GM12878 (cell line): Measurements from ENCODE around the gene MYO16. TPM values are rescaled to one million over a fixed set of nuclear protein-coding genes. Genes with fewer than 3 reads are reported as not detected.

Experiments
- ATAC-seq: fragments of 200-7000 bp; cut with Tn5 transposase; 3 replicates; pipeline ENCODE4 v1.9.1; 2020; ENCODE audit warnings: mild to moderate bottlenecking, moderate library complexity
- BruUV-seq: library from RNA; stranded (reverse); fragments of 400-500 nt; replicated peaks from 2 replicates; lab custom pipeline; 2021; lab: Mats Ljungman, UMichigan
- CTCF ChIA-PET: fragments of 300-600 bp; sonication (Branson Sonifier 250); formaldehyde crosslinking; extraction: SDS; loops from one replicate; lab custom pipeline; 2021; ENCODE audit warnings: inconsistent platforms; lab: Yijun Ruan, JAX
- POLR2A ChIA-PET: fragments of 350-600 bp; formaldehyde crosslinking; extraction: SDS; loops from one replicate; lab custom pipeline; 2021; ENCODE audit warnings: inconsistent platforms; lab: Charles Lee
- RAD21 ChIA-PET: fragments of 300-600 bp; sonication (Branson Sonifier 250); formaldehyde crosslinking; loops from one replicate; lab custom pipeline; 2023; ENCODE audit warnings: antibody characterized with exemption; ENCODE audit not compliant: unreplicated experiment; lab: Charles Lee
- SMC1A ChIA-PET: fragments of 300-600 bp; sonication (Branson Sonifier 250); formaldehyde crosslinking; loops from one replicate; lab custom pipeline; 2023; ENCODE audit not compliant: unreplicated experiment, uncharacterized antibody; lab: Charles Lee
- DNase-seq: peaks from one replicate; pipeline ENCODE4 v3.0.0-alpha.2; 2011; ENCODE audit warnings: low read depth, low spot score
- FAIRE-seq: peaks from 3 replicates; lab custom pipeline; 2011; peaks lifted over from hg19 to GRCh38; lab: Jason Lieb, UNC
- H2AFZ ChIP-seq: 2 replicates; pipeline ENCODE4 v1.6.0; 2011; ENCODE audit warnings: low read depth, low read length, control low read depth; ENCODE audit not compliant: control insufficient read depth
- H3K27ac ChIP-seq: 2 replicates; pipeline ENCODE4 v1.5.1; 2011; ENCODE audit warnings: control low read depth; ENCODE audit not compliant: control insufficient read depth, insufficient read depth
- H3K27me3 ChIP-seq, 2 experiments: replicated peaks in 1 of 2; 2 replicates each; pipeline versions ENCODE4 v1.6.0 to v1.6.1; 2011; ENCODE audit warnings: low read length in 1 of 2; ENCODE audit not compliant: control insufficient read depth in 2 of 2, insufficient read depth in 2 of 2
- H3K36me3 ChIP-seq, 2 experiments: 2 replicates each; pipeline ENCODE4 v1.5.1; 2011; ENCODE audit warnings: low read length in 1 of 2; ENCODE audit not compliant: control insufficient read depth in 2 of 2, insufficient read depth in 2 of 2
- H3K4me1 ChIP-seq: 2 replicates; pipeline ENCODE4 v1.6.1; 2011; ENCODE audit warnings: mild to moderate bottlenecking, low read length, moderate library complexity, mixed read lengths; ENCODE audit not compliant: control insufficient read depth, insufficient read depth
- H3K4me2 ChIP-seq: 2 replicates; pipeline ENCODE4 v1.6.0; 2011; ENCODE audit warnings: control low read depth; ENCODE audit not compliant: control insufficient read depth, insufficient read depth
- H3K4me3 ChIP-seq: fragments of 200-600 bp; sonication (generic); 2 replicates; pipeline ENCODE4 v1.5.1; 2016
- H3K79me2 ChIP-seq: 2 replicates; pipeline ENCODE4 v1.6.0; 2011; ENCODE audit warnings: low read length; ENCODE audit not compliant: control insufficient read depth, insufficient read depth
- H3K9ac ChIP-seq: 2 replicates; pipeline ENCODE4 v1.8.0; 2011; ENCODE audit warnings: low read length, control low read depth, mixed read lengths; ENCODE audit not compliant: control insufficient read depth, insufficient read depth
- H3K9me3 ChIP-seq: replicated peaks from 3 replicates; pipeline ENCODE4 v1.5.1; 2011; ENCODE audit warnings: mild to moderate bottlenecking, low read length; ENCODE audit not compliant: control insufficient read depth, insufficient read depth
- H4K20me1 ChIP-seq: 2 replicates; pipeline ENCODE4 v1.6.0; 2011; ENCODE audit not compliant: control insufficient read depth, insufficient read depth
- CBX5 ChIP-seq: sonication (generic); IDR thresholded peaks from 2 replicates; pipeline ENCODE4 v1.6.1; 2016; ENCODE audit warnings: low read depth, moderate library complexity, mild to moderate bottlenecking, inconsistent platforms
- CHD2 ChIP-seq: IDR thresholded peaks from 2 replicates; pipeline ENCODE4 v1.6.1; 2011; ENCODE audit warnings: low read depth, low read length, improper control_type of control experiment, borderline replicate concordance
- EP300 ChIP-seq, 2 experiments: fragments of 150-350 bp in 1 of 2; IDR thresholded peaks; 2 replicates each; pipeline ENCODE4 v1.6.1; 2011 to 2012; ENCODE audit warnings: low read depth in 2 of 2, low read length in 2 of 2, borderline replicate concordance in 1 of 2, improper control_type of control experiment in 1 of 2, inconsistent platforms in 1 of 2; ENCODE audit not compliant: control insufficient read depth in 1 of 2
- PBX3 ChIP-seq: IDR thresholded peaks from 2 replicates; pipeline ENCODE4 v1.6.1; 2011; ENCODE audit warnings: mild to moderate bottlenecking, low read depth, low read length, moderate library complexity; ENCODE audit not compliant: insufficient replicate concordance
- PKNOX1 ChIP-seq: fragments of 450-650 bp; IDR thresholded peaks from 2 replicates; pipeline ENCODE4 v1.6.1; 2016; ENCODE audit warnings: mild to moderate bottlenecking
- RB1 ChIP-seq: fragments of 450-650 bp; formaldehyde crosslinking; IDR thresholded peaks from 2 replicates; pipeline ENCODE4 v1.6.1; 2017; ENCODE audit warnings: mild to moderate bottlenecking, borderline replicate concordance
- RCOR1 ChIP-seq: conservative IDR thresholded peaks from 2 replicates; pipeline ENCODE4 v1.6.1; 2012; ENCODE audit warnings: low read depth, low read length, improper control_type of control experiment
- SMARCA5 ChIP-seq: fragments of 450-650 bp; IDR thresholded peaks from 2 replicates; pipeline ENCODE4 v1.6.1; 2017; ENCODE audit warnings: mild to moderate bottlenecking
- STAT1 ChIP-seq: fragments of 450-650 bp; conservative IDR thresholded peaks from 2 replicates; pipeline ENCODE4 v1.6.1; 2014; ENCODE audit warnings: antibody characterized with exemption, mild to moderate bottlenecking
- TAF1 ChIP-seq: IDR thresholded peaks from 2 replicates; pipeline ENCODE4 v1.6.1; 2011; ENCODE audit warnings: mild to moderate bottlenecking, low read depth, low read length, borderline replicate concordance
- ZNF592 ChIP-seq: fragments of 450-650 bp; IDR thresholded peaks from 2 replicates; pipeline ENCODE4 v1.6.1; 2017; ENCODE audit warnings: mild to moderate bottlenecking, moderate library complexity
- WGBS: methylation state at CpG from one replicate; pipeline ENCODE4 v1.1.6; 2016; ENCODE audit warnings: low lambda C conversion rate; ENCODE audit not compliant: insufficient replicate concordance, insufficient coverage; ENCODE audit errors: missing lambda C conversion rate; 5-methylcytosine and 5-hydroxymethylcytosine counted together
- in situ Hi-C: fragments of 300-500 bp; cut with MboI; formaldehyde crosslinking; loops from 9 replicates; pipeline ENCODE4 v1.14.3; 2018; ENCODE audit warnings: mixed read lengths
- intact Hi-C: fragments of 100-400 bp; cut with micrococcal nuclease; formaldehyde crosslinking; loops from one replicate; pipeline ENCODE4 v1.14.2; 2022; ENCODE audit not compliant: unreplicated experiment
- polyA plus RNA-seq, 11 experiments: library from polyadenylated mRNA; depleted of rRNA in 4 of 11; unstranded in 6 of 11; stranded (reverse) in 5 of 11; fragments of >200 nt; fragmentation: Nextera tagmentation in 4 of 11; fragmentation: Illumina TruSeq in 1 of 11; extraction: Ambion mirVana in 4 of 11; extraction: Trizol in 1 of 11; gene quantifications; 1 replicate in 1 of 11; 2 replicates in 10 of 11; pipeline versions ENCODE4 v1.2.1 to v1.2.3, GENCODE V29; 2011 to 2016; ENCODE audit warnings: inconsistent platforms in 2 of 11, missing spikeins in 2 of 11, low read depth in 1 of 11
- total RNA-seq, 4 experiments: library from RNA; depleted of rRNA in 3 of 4; stranded (reverse); fragments of >200 nt in 3 of 4; fragmentation: Illumina TruSeq in 1 of 4; extraction: Trizol in 1 of 4; gene quantifications; 2 replicates each; pipeline versions ENCODE4 v1.2.1 to v1.2.3, GENCODE V29; 2013 to 2021

The MYO16 gene
- total and polyA plus RNA-seq, 10 of the 15 experiments (the other 5 are each of a cell fraction or from before 2014, with no cell fraction given), result under 0.01 to 1.7 (median 0.05) TPM; not detected in 4

- FAIRE-seq (no peak), ATAC-seq (no peak), DNase-seq (no peak)
- H3K4me3 ChIP-seq, result no peak overlapping the region
- H3K9ac ChIP-seq, result no peak overlapping the region
- ChIA-PET RAD21 (no interaction called here), CTCF (no interaction called here), SMC1A (no interaction called here), POLR2A (no interaction called here)
- no peak overlapping the region for H3K27ac ChIP-seq
- H3K36me3 ChIP-seq, result no peaks in the 10 kb centered on the region
- TF ChIP-seq STAT1 (no peak), CBX5 (no peak), PBX3 (no peak), CHD2 (no peak), TAF1 (no peak)
- intact Hi-C loops, result no loop called here
- WGBS, result 0% methylated on average over 1 of the region's 1 CpG
- in situ Hi-C loops, result no loop called here
- no peak overlapping the region for H2AFZ ChIP-seq
- H3K4me2 ChIP-seq, result no peak overlapping the region
- H4K20me1 ChIP-seq, result no peaks in the 10 kb centered on the region
- H3K9me3 ChIP-seq, result no peaks in the 10 kb centered on the region
- no peaks in the 10 kb centered on the region for H3K27me3 ChIP-seq
- H3K79me2 ChIP-seq, result no peaks in the 10 kb centered on the region
- no peaks in the 10 kb centered on the region for H3K4me1 ChIP-seq
- no TSS peak for BruUV-seq
Measured at GRCh38 chr13:109253316-109253715, 623.9 kb downstream of the MYO16 start.

GRCh38 chr13:109254274-109254673, 624.9 kb downstream of the MYO16 start:
- DNase-seq (no peak), FAIRE-seq (no peak), ATAC-seq (no peak)
- ChIA-PET SMC1A (interaction anchor here (1.2 kb wide), 1 partner anchor 49 kb away, joined by 3 read pairs; no protein-coding TSS in a partner anchor), POLR2A (no interaction called here), CTCF (no interaction called here), RAD21 (no interaction called here)
- TF ChIP-seq EP300 (IDR thresholded peaks at IDR 0.05; ENCODE audit: borderline replicate concordance in 1 of 2, control insufficient read depth in 1 of 2, low read depth in 2 of 2, low read length in 2 of 2) (no peak), ZNF592 (no peak), PKNOX1 (no peak), SMARCA5 (no peak), RCOR1 (no peak), RB1 (no peak)
- H3K27me3 ChIP-seq, result no peaks in the 10 kb centered on the region
- WGBS, result 12% methylated on average over 1 of the region's 1 CpG
- no peaks in the 10 kb centered on the region for H4K20me1 ChIP-seq
- no peak overlapping the region for H3K9ac ChIP-seq
- H3K4me2 ChIP-seq, result no peak overlapping the region
- H3K27ac ChIP-seq, result no peak overlapping the region
- in situ Hi-C loops, result no loop called here
- H3K36me3 ChIP-seq, result no peaks in the 10 kb centered on the region
- no peak overlapping the region for H3K4me3 ChIP-seq
- H3K4me1 ChIP-seq, result no peaks in the 10 kb centered on the region
- H3K9me3 ChIP-seq, result no peaks in the 10 kb centered on the region
- intact Hi-C loops, result no loop called here
- H3K79me2 ChIP-seq, result no peaks in the 10 kb centered on the region
- H2AFZ ChIP-seq, result no peak overlapping the region
- BruUV-seq, result no TSS peak
